Fibroblast of skin of left biceps (primary cell): ENCODE data around the gene PLEK.
"Not testable (repeated sequence)": the region's sequence is repeated elsewhere in the genome, so short reads cannot be mapped to it uniquely, and the experiment has no call there.

Experiments
- DNase-seq, 2 experiments: peaks; one replicate each; pipeline ENCODE4 v3.0.0-alpha.2; 2013; ENCODE audit warnings: low read depth in 2 of 2

The PLEK gene

GRCh38 chr2:68352651-68353391 lies 12.3 kb upstream of the PLEK start:
- no peak for DNase-seq

- DNase-seq = no peak
These were observed 8.4 kb upstream of the PLEK start for GRCh38 chr2:68356599-68357239.

- DNase-seq = no peak
These were observed 7.3 kb upstream of the PLEK start for GRCh38 chr2:68357605-68358337.

- DNase-seq = no peak
These were observed 5.2 kb upstream of the PLEK start for GRCh38 chr2:68359889-68360288.

GRCh38 chr2:68362069-68362468 lies 3.0 kb upstream of the PLEK start:
- DNase-seq = no peak

- no peak for DNase-seq
These were observed 2.3 kb upstream of the PLEK start for GRCh38 chr2:68362749-68363148.

- no peak for DNase-seq
These were observed 1.4 kb upstream of the PLEK start for GRCh38 chr2:68363721-68364120.

- DNase-seq = no peak
These were observed 1.0 kb downstream of the PLEK start for GRCh38 chr2:68366083-68366560.

GRCh38 chr2:68367953-68368653 lies 3.0 kb downstream of the PLEK start:
- no peak for DNase-seq

GRCh38 chr2:68368654-68369336 lies 3.7 kb downstream of the PLEK start:
- DNase-seq = peak in 1 of 2 experiments; percentile 8

GRCh38 chr2:68369337-68369734 lies 4.3 kb downstream of the PLEK start:
- no peak for DNase-seq

- no peak for DNase-seq
These were observed 6.1 kb downstream of the PLEK start for GRCh38 chr2:68371138-68371537.

- no peak for DNase-seq
These were observed 6.5 kb downstream of the PLEK start for GRCh38 chr2:68371581-68371980.

- DNase-seq = no peak
These were observed 7.4 kb downstream of the PLEK start for GRCh38 chr2:68372485-68372884.

GRCh38 chr2:68374184-68374583 lies 9.1 kb downstream of the PLEK start:
- DNase-seq = no peak

- DNase-seq = no peak
These were observed 10.5 kb downstream of the PLEK start for GRCh38 chr2:68375582-68375981.

- no peak for DNase-seq
These were observed 12.2 kb downstream of the PLEK start for GRCh38 chr2:68377137-68377780.

- DNase-seq = not testable (repeated sequence)
These were observed 13.7 kb downstream of the PLEK start for GRCh38 chr2:68378779-68379178.

- DNase-seq = no peak
These were observed 14.2 kb downstream of the PLEK start for GRCh38 chr2:68379184-68379708.

GRCh38 chr2:68383778-68384177 lies 18.7 kb downstream of the PLEK start:
- DNase-seq = no peak
